D721Med (cell line): ENCODE data around the gene ANKRD50.

Experiments
- DNase-seq: peaks from one replicate; pipeline ENCODE4 v3.0.0; 2011; ENCODE audit warnings: low spot score; ENCODE audit not compliant: insufficient read length
- FAIRE-seq: peaks from 2 replicates; lab custom pipeline; 2011; peaks lifted over from hg19 to GRCh38; lab: Jason Lieb, UNC
- CTCF ChIP-seq: IDR thresholded peaks from 2 replicates; pipeline ENCODE4 v1.5.1; 2012; ENCODE audit warnings: mild to moderate bottlenecking, control low read depth; ENCODE audit not compliant: insufficient read depth; ENCODE audit errors: missing control alignments

The ANKRD50 gene

GRCh38 chr4:124629681-124630080 lies 82.9 kb downstream of the ANKRD50 start:
- FAIRE-seq (no peak), DNase-seq (no peak)
- no peak for TF ChIP-seq CTCF
